Hematopoietic multipotent progenitor cell treated with erythropoietin and hydrocortisone succinate and interleukin-3 and kit ligand, for 4 days (in vitro differentiated cells): ENCODE data around the gene GDI1.

Experiments used
- DNase-seq: peaks from one replicate; pipeline ENCODE4 v3.0.0-alpha.2; 2015

GDI1 gene

GRCh38 chrX:154437971-154438893 is 1.3 kb downstream of the GDI1 start:
- DNase-seq: no peak

GRCh38 chrX:154439841-154440240 is 2.9 kb downstream of the GDI1 start:
- DNase-seq: no peak

GRCh38 chrX:154440623-154441357 is 3.8 kb downstream of the GDI1 start:
- no peak for DNase-seq

GRCh38 chrX:154441564-154441963 is 4.6 kb downstream of the GDI1 start:
- DNase-seq: no peak

- no peak for DNase-seq
These were observed 5.2 kb downstream of the GDI1 start for GRCh38 chrX:154441984-154442707.

- DNase-seq: no peak
These were observed 6.5 kb downstream of the GDI1 start for GRCh38 chrX:154443479-154443910.

- DNase-seq: peak; percentile 81
These were observed 7.2 kb downstream of the GDI1 start, which contains the start of gene FAM50A for GRCh38 chrX:154443992-154444754. TSS of gene FAM50A (plus strand) at chrX:154444141. CDS start at chrX:154444236, 95 bp downstream.

- no peak for DNase-seq
These were observed 7.8 kb downstream of the GDI1 start for GRCh38 chrX:154444755-154445246.

- DNase-seq: no peak
These were observed 8.8 kb downstream of the GDI1 start for GRCh38 chrX:154445776-154446175.

- no peak for DNase-seq
These were observed 9.5 kb downstream of the GDI1 start for GRCh38 chrX:154446430-154446829.

- DNase-seq: no peak
These were observed 11.5 kb downstream of the GDI1 start for GRCh38 chrX:154448484-154448883.

- no peak for DNase-seq
These were observed 12.7 kb downstream of the GDI1 start for GRCh38 chrX:154449618-154450017.

GRCh38 chrX:154450312-154450711 is 13.4 kb downstream of the GDI1 start:
- no peak for DNase-seq

GRCh38 chrX:154452823-154453222 is 15.9 kb downstream of the GDI1 start:
- DNase-seq: no peak

- peak; percentile 30 for DNase-seq
These were observed 20.6 kb downstream of the GDI1 start for GRCh38 chrX:154457491-154458115.

- DNase-seq: peak; percentile 37
These were observed 21.4 kb downstream of the GDI1 start, which contains the start of gene PLXNA3 for GRCh38 chrX:154458116-154458953. TSS of gene PLXNA3 (plus strand) at chrX:154458281. CDS start at chrX:154460184, 1,903 bp downstream.

- peak; percentile 73 for DNase-seq
These were observed 22.2 kb downstream of the GDI1 start for GRCh38 chrX:154458954-154459778.

GRCh38 chrX:154459832-154460231 is 22.9 kb downstream of the GDI1 start:
- peak; percentile 47 for DNase-seq

- DNase-seq: no peak
These were observed 23.4 kb downstream of the GDI1 start for GRCh38 chrX:154460326-154460725.

GRCh38 chrX:154462396-154462795 is 25.4 kb downstream of the GDI1 start:
- no peak for DNase-seq
